Loucy (cell line): ENCODE results near the gene CNGA2.

Experiments used
- H2AFZ ChIP-seq: fragments of 200-600 bp; sonication (generic); 2 replicates; pipeline ENCODE4 v1.6.0; 2016; ENCODE audit warnings: antibody characterized with exemption, mild to moderate bottlenecking, low read length, moderate library complexity
- H3F3A ChIP-seq: fragments of 200-600 bp; 2 replicates; pipeline ENCODE4 v1.6.0; 2016; ENCODE audit warnings: antibody characterized with exemption, low read depth, mild to moderate bottlenecking
- H3K27me3 ChIP-seq: fragments of 200-600 bp; sonication (generic); 2 replicates; pipeline ENCODE4 v1.6.1; 2014; ENCODE audit warnings: low read length, mild to moderate bottlenecking; ENCODE audit not compliant: insufficient read depth, poor library complexity, severe bottlenecking
- H3K36me3 ChIP-seq: fragments of 200-600 bp; sonication (generic); 2 replicates; pipeline ENCODE4 v1.6.1; 2016; ENCODE audit warnings: low read length; ENCODE audit not compliant: insufficient read depth
- H3K4me1 ChIP-seq: fragments of 200-600 bp; sonication (generic); 2 replicates; pipeline ENCODE4 v1.5.1; 2014; ENCODE audit warnings: low read length, mild to moderate bottlenecking; ENCODE audit not compliant: insufficient read depth, poor library complexity, severe bottlenecking
- H3K4me2 ChIP-seq: fragments of 200-600 bp; sonication (generic); 2 replicates; pipeline ENCODE4 v1.6.0; 2014; ENCODE audit warnings: antibody characterized with exemption, low read length, low read depth, mild to moderate bottlenecking; ENCODE audit not compliant: poor library complexity, severe bottlenecking
- H3K4me3 ChIP-seq: fragments of 200-600 bp; sonication (generic); 2 replicates; pipeline ENCODE4 v1.5.1; 2014; ENCODE audit warnings: low read length, mild to moderate bottlenecking, mixed read lengths; ENCODE audit not compliant: poor library complexity, severe bottlenecking
- H3K79me2 ChIP-seq: fragments of 200-600 bp; sonication (generic); 2 replicates; pipeline ENCODE4 v1.6.1; 2014; ENCODE audit warnings: low read length; ENCODE audit not compliant: insufficient read depth
- H3K9ac ChIP-seq: fragments of 200-600 bp; sonication (generic); 2 replicates; pipeline ENCODE4 v1.6.0; 2014; ENCODE audit warnings: mild to moderate bottlenecking, low read depth, low read length, moderate library complexity; ENCODE audit not compliant: poor library complexity, severe bottlenecking
- H3K9me2 ChIP-seq: fragments of 200-600 bp; sonication (generic); replicated peaks from 2 replicates; pipeline ENCODE4 v1.6.1; 2016; ENCODE audit warnings: low read depth, low read length, mixed read lengths
- H3K9me3 ChIP-seq: fragments of 200-600 bp; sonication (generic); 2 replicates; pipeline ENCODE4 v1.6.1; 2014; ENCODE audit warnings: mild to moderate bottlenecking, antibody characterized with exemption, low read length, low read depth; ENCODE audit not compliant: insufficient read depth
- H4K20me1 ChIP-seq: fragments of 200-600 bp; sonication (generic); 2 replicates; pipeline ENCODE4 v1.6.0; 2014; ENCODE audit warnings: antibody characterized with exemption, low read length, mild to moderate bottlenecking; ENCODE audit not compliant: insufficient read depth, poor library complexity, severe bottlenecking
- CTCF ChIP-seq: fragments of 200-600 bp; sonication (generic); conservative IDR thresholded peaks from 2 replicates; pipeline ENCODE4 v1.5.1; 2014; ENCODE audit warnings: mild to moderate bottlenecking, antibody characterized with exemption, low read length
- EZH2phosphoT487 ChIP-seq: fragments of 200-600 bp; IDR thresholded peaks from 2 replicates; pipeline ENCODE4 v1.6.1; 2018; ENCODE audit warnings: antibody characterized with exemption, mild to moderate bottlenecking, moderate library complexity, borderline replicate concordance

The CNGA2 gene

GRCh38 chrX:151727346-151727745 is 7.2 kb upstream of the CNGA2 start:
- Histone ChIP-seq H3K36me3 (no peaks in the 10 kb centered on the region), H3K27me3 (no peaks in the 10 kb centered on the region), H3K4me1 (no peaks in the 10 kb centered on the region), H3K4me3 (no peak overlapping the region), H3K4me2 (no peak overlapping the region), H3K9me3 (no peaks in the 10 kb centered on the region), H3K9ac (no peak overlapping the region), H4K20me1 (no peaks in the 10 kb centered on the region), H3K9me2 (no peaks in the 10 kb centered on the region), H3K79me2 (no peaks in the 10 kb centered on the region), H3F3A (no peaks in the 10 kb centered on the region), H2AFZ (no peak overlapping the region)
- TF ChIP-seq EZH2phosphoT487 = no peak
- TF ChIP-seq CTCF = no peak

GRCh38 chrX:151729056-151729725 is 5.4 kb upstream of the CNGA2 start:
- H3K9me2 ChIP-seq = no peaks in the 10 kb centered on the region
- H3F3A ChIP-seq = no peaks in the 10 kb centered on the region
- no peak overlapping the region for H3K4me3 ChIP-seq
- H3K4me2 ChIP-seq = no peak overlapping the region
- H3K79me2 ChIP-seq = no peaks in the 10 kb centered on the region
- no peaks in the 10 kb centered on the region for H3K27me3 ChIP-seq
- H3K9ac ChIP-seq = no peak overlapping the region
- no peaks in the 10 kb centered on the region for H3K36me3 ChIP-seq
- no peaks in the 10 kb centered on the region for H3K9me3 ChIP-seq
- H2AFZ ChIP-seq = no peak overlapping the region
- TF ChIP-seq EZH2phosphoT487 = no peak
- TF ChIP-seq CTCF = no peak
- no peaks in the 10 kb centered on the region for H3K4me1 ChIP-seq
- H4K20me1 ChIP-seq = no peaks in the 10 kb centered on the region

- Histone ChIP-seq H3K9ac (no peak overlapping the region), H3K36me3 (no peaks in the 10 kb centered on the region), H3K4me3 (no peak overlapping the region), H3K9me2 (no peaks in the 10 kb centered on the region), H2AFZ (no peak overlapping the region), H3K4me2 (no peak overlapping the region), H3K27me3 (no peaks in the 10 kb centered on the region), H3K79me2 (no peaks in the 10 kb centered on the region), H3K9me3 (no peaks in the 10 kb centered on the region), H4K20me1 (no peaks in the 10 kb centered on the region), H3K4me1 (no peaks in the 10 kb centered on the region), H3F3A (no peaks in the 10 kb centered on the region)
- TF ChIP-seq CTCF (no peak), EZH2phosphoT487 (no peak)
Observed at GRCh38 chrX:151735219-151735618, 673 bp downstream of the CNGA2 start.
